GM04504 (cell line): ENCODE data around the gene SOX13.
"Not testable (repeated sequence)": the region's sequence is repeated elsewhere in the genome, so short reads cannot be mapped to it uniquely, and the experiment has no call there.

ENCODE experiments used
- DNase-seq: peaks from one replicate; pipeline ENCODE4 v3.0.0-alpha.2; 2012; ENCODE audit warnings: low read depth

SOX13 gene

GRCh38 chr1:204087893-204088528 is 15.1 kb downstream of the SOX13 start:
- no peak for DNase-seq

- DNase-seq, result no peak
Measured at GRCh38 chr1:204088596-204088995, 15.7 kb downstream of the SOX13 start.

GRCh38 chr1:204089044-204089751 is 16.3 kb downstream of the SOX13 start:
- DNase-seq, result peak; percentile 52

- not testable (repeated sequence) for DNase-seq
Measured at GRCh38 chr1:204090132-204090531, 17.2 kb downstream of the SOX13 start.

GRCh38 chr1:204091066-204091465 is 18.2 kb downstream of the SOX13 start:
- DNase-seq, result no peak

- DNase-seq, result no peak
Measured at GRCh38 chr1:204091787-204092312, 18.9 kb downstream of the SOX13 start.

GRCh38 chr1:204092632-204093420 is 19.9 kb downstream of the SOX13 start:
- DNase-seq, result no peak

- no peak for DNase-seq
Measured at GRCh38 chr1:204093421-204093717, 20.5 kb downstream of the SOX13 start.

GRCh38 chr1:204093781-204094180 is 20.9 kb downstream of the SOX13 start:
- DNase-seq, result no peak

- no peak for DNase-seq
Measured at GRCh38 chr1:204094313-204094729, 21.4 kb downstream of the SOX13 start.

- no peak for DNase-seq
Measured at GRCh38 chr1:204094856-204095634, 22.1 kb downstream of the SOX13 start.

- no peak for DNase-seq
Measured at GRCh38 chr1:204096931-204097330, 24.0 kb downstream of the SOX13 start.

- DNase-seq, result no peak
Measured at GRCh38 chr1:204098683-204099082, 25.8 kb downstream of the SOX13 start.

GRCh38 chr1:204099754-204100153 is 26.8 kb downstream of the SOX13 start:
- not testable (repeated sequence) for DNase-seq

GRCh38 chr1:204102029-204102611 is 29.2 kb downstream of the SOX13 start:
- no peak for DNase-seq

GRCh38 chr1:204102739-204103430 is 30.0 kb downstream of the SOX13 start:
- DNase-seq, result no peak

GRCh38 chr1:204103431-204103741 is 30.5 kb downstream of the SOX13 start:
- DNase-seq, result no peak

GRCh38 chr1:204104331-204105130 is 31.6 kb downstream of the SOX13 start:
- DNase-seq, result no peak

GRCh38 chr1:204105131-204105515 is 32.2 kb downstream of the SOX13 start:
- no peak for DNase-seq

GRCh38 chr1:204106825-204107224 is 33.9 kb downstream of the SOX13 start:
- no peak for DNase-seq
